ELR (cell line): Measurements from ENCODE around the gene AMZ1.
"Not testable (repeated sequence)": the region's sequence is repeated elsewhere in the genome, so short reads cannot be mapped to it uniquely, and the experiment has no call there.

Source experiments
- DNase-seq: peaks from one replicate; pipeline ENCODE4 v3.0.0-alpha.2; 2015; ENCODE audit warnings: low read depth

The AMZ1 gene

DNA sequence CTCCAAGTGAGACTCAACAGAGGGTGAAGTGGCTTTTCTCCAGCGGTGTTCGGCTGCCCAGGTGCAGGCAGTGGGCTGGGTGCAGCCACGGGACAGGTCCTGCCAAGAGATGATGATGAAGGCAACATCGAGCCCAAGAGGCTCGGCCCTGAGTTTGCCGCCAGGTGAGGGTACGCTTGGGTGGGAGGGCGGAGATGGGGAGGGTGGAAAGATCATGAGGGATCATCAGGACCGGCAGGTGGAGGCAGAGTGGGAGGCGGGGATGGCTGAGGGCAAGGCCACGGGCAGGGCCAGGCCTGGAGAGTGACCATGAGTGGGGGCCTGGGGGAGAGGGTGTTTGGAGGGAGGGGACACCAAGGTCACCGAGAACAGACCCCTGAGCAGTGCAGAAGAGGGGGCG is 17.8 kb upstream of the AMZ1 start:
- DNase-seq: no peak

- peak; percentile 75 for DNase-seq
Observed at GRCh38 chr7:2670720-2671391, 17.1 kb upstream of the AMZ1 start.

DNA sequence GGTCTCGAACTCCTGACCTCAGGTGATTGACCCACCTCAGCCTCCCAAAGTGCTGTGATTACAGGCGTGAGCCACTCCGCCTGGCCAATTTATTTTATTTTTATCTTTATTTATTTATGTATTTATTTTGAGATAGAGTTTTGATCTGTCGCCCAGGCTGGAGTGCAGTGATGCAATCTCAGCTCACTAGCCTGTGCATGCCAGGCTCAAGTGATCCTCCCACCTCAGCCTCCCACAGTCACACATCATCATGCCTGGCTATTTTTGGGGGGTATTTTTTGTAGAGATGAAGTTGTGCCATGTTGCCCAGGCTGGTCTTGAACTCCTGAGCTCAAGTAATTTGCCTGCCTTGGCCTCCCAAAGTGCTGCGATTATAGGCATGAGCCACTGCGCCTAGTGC is 14.8 kb upstream of the AMZ1 start:
- DNase-seq: not testable (repeated sequence)

- DNase-seq: no peak
Observed at GRCh38 chr7:2673934-2674333, 14.1 kb upstream of the AMZ1 start.

- no peak for DNase-seq
Observed at GRCh38 chr7:2675256-2675764, 12.7 kb upstream of the AMZ1 start.

- not testable (repeated sequence) for DNase-seq
Observed at GRCh38 chr7:2676576-2676975, 11.4 kb upstream of the AMZ1 start.

GRCh38 chr7:2678454-2678853 is 9.5 kb upstream of the AMZ1 start:
- not testable (repeated sequence) for DNase-seq

DNA sequence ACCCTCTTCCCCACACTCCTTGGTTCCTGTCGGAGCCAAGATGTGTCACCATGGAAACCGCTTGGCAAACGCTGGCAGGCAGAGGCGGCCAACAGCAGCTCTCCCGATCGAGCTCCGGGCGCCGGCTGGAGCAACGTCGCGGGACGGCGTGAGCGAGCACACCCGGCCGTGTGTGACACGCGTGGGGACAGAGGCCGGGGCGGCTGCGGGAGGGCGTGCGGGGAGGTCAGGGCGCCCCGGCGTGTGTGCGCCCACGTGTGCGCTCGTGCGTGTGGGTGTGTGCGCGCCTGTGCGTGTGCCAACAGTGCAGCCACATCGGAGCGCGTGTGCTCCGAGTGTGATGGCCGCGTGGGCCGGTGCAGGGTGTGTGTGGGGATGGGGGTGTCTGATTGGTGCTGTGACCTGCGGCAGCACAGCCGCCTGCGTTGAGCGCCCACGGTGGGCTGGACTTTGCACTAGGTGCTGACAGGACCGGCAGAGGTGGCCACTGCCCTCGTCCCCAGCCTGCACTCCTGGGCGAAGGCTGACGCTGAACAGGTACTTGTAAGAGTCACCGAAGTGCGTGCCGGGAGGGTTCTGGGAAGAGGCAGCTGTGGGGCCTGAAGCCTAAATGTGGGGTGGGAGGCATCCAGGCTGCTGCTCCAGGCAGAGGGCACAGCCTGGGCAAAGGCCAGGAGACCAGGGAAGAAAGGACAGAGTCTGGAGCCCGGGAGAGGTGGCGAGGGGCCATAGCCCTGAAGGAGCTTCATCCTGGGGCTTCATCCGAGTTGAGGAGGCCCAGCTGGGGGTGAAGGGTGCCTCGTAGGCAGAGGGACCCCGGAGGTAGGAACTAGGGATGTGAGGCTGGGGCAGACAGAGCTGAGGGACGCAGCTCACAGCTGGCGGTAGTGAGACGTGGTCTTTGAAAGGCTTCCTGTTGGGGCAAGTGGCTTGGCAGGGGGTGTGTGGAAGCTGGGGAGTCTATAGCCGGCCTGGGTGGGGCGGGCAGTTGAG is 8.6 kb upstream of the AMZ1 start:
- DNase-seq: not testable (repeated sequence)

- DNase-seq: no peak
Observed at GRCh38 chr7:2680256-2680655, 7.7 kb upstream of the AMZ1 start.

- DNase-seq: peak; percentile 87
Observed at GRCh38 chr7:2680792-2681490, 7.1 kb upstream of the AMZ1 start.

GRCh38 chr7:2681929-2682799 is 5.8 kb upstream of the AMZ1 start:
- no peak for DNase-seq

DNA sequence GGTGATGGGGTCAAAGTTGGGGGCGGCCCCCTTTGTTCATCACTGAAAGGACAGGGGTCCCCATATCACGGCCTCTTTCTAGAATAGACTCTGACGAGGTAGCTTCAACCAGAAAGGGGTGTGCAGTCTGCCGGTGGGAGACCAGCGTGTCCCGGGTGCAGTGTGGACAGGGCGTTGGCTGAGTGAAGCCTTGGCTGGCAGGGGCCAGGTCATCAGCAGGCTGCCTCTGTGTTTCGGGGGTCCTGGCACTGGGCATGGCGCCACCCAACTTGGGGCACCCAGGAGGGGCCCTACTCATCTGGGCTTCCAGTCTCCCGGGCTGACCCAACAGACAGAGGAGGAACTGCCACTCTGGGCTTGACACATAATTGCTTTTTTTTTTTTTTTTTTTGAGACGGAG is 3.5 kb upstream of the AMZ1 start:
- DNase-seq: no peak

- DNase-seq: no peak
Observed at GRCh38 chr7:2686101-2686500, 1.9 kb upstream of the AMZ1 start.

- peak; percentile 89 for DNase-seq
Observed at GRCh38 chr7:2687338-2687869, 598 bp upstream of the AMZ1 start.

GRCh38 chr7:2688409-2689342 is 674 bp downstream of the AMZ1 start:
- peak; percentile 35 for DNase-seq

DNA sequence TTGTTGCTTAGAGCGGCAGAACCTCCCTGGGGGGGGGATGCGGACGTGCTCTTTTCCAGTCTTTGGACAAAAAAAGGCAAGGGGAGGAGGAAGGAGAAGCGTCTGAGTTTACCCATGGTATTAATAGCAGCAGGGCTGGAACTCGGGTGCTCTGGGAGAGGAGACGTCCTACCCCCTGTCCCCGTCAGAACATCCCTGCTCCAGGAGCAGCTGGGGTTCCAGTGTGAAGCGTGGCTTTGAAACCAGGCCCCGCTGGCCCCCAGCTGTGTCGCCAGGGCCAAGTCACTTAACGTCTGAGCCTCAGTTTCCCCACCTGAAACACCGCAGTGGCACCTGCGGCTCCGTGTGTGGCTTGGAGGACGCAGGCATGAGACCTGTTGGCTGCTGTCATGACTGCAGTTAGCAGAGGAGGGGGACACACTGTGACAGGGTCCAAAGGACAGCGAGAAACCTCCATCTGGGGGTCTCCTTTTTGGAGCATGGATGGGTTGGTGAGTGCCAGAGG is 1.4 kb downstream of the AMZ1 start:
- DNase-seq: no peak

DNA sequence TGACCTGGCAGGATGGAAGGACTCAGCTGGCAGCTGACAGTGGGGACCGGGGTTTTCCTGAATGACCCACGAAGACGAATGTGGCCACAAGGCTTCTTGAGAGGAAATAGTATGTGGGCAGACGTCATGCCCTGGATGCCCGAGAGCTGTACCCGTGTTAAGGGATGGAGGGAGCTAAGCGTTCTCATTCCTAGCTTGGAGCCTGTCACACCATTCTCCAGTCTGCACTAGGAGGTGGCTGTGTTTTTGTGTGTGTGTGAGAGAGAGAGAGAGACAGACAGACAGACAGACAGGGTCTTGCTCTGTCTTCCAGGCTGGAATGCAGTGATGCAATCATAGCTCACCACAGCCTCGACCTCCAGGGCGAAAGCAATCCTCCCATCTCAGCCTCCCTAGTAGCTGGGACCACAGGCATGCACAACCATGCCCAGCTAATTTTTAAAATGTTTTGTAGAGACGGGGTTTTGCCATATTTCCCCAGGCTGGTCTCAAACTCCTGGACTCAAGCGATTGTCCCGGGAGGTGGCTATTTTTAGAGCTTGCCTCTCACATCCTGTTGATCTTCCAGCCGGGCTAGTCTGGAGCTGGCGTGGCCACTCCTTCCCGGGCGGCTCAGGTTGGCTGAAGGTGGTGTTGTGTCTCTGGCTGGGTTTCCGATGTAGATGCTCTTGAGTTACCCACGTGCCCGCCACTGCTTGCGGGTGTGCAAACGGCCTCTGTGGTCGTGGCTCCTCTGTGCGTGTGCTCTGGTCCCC is 2.1 kb downstream of the AMZ1 start:
- DNase-seq: peak; percentile 66

GRCh38 chr7:2691011-2691707 is 3.2 kb downstream of the AMZ1 start:
- no peak for DNase-seq
